SK-N-SH (cell line): ENCODE measurements around the gene DNMT3A.

Experiments
- EP300 ChIP-seq, 2 experiments: IDR thresholded peaks; 2 replicates each; pipeline versions ENCODE4 v1.4.0 to v1.6.1; 2012; ENCODE audit warnings: borderline replicate concordance in 1 of 2, low read depth in 1 of 2, low read length in 1 of 2
- USF2 ChIP-seq: fragments of 150-350 bp; IDR thresholded peaks from 2 replicates; pipeline ENCODE4 v1.6.1; 2017; ENCODE audit warnings: antibody characterized with exemption, low read length, low read depth, borderline replicate concordance

- TF ChIP-seq EP300 (IDR thresholded peaks at IDR 0.05; ENCODE audit: borderline replicate concordance in 1 of 2, low read depth in 1 of 2, low read length in 1 of 2) (no peak), USF2 (no peak)
Observed at GRCh38 chr2:25229279-25230197, 112.2 kb downstream of the DNMT3A start.
